ENCODE data around the gene NDUFS8.

NDUFS8 gene

DNA sequence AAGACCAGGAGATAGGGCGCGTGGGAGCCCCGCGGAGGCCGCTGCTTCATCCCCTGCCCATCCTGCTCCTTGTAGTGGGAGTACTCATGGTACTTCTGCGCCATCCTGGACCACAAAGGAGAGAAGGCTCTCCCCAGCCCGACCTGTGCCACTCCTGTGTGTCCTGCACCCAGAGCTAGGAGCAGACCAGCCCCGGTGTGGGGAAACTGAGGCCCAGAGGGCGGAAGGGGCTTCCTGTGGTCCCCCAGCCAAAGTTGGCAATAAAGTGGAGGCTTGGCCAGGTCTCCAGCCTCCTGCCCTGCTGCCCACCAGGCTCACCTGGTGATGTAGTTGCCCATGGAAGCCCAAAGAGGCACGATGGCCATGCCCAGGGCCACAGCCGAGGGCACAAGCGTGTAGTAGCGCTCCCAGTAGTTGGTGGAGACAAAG is 31.3 kb upstream of the NDUFS8 start:
- no peak for TF ChIP-seq TCF12 (IDR thresholded peaks at IDR 0.05; ENCODE audit: low read depth)
- TF ChIP-seq EGR1 (IDR thresholded peaks at IDR 0.05): no peak
- no peak for TF ChIP-seq CEBPB (IDR thresholded peaks at IDR 0.05)
- TF ChIP-seq YY1 (IDR thresholded peaks at IDR 0.05; ENCODE audit: low read depth): no peak
- TF ChIP-seq ZBTB7A (IDR thresholded peaks at IDR 0.05; ENCODE audit: low read depth): no peak
- TF ChIP-seq, protein P1, sequence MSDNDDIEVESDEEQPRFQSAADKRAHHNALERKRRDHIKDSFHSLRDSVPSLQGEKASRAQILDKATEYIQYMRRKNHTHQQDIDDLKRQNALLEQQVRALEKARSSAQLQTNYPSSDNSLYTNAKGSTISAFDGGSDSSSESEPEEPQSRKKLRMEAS (IDR thresholded peaks at IDR 0.05): no peak
- TF ChIP-seq EP300 (IDR thresholded peaks at IDR 0.05; ENCODE audit: borderline replicate concordance): no peak
- TF ChIP-seq, protein P2, sequence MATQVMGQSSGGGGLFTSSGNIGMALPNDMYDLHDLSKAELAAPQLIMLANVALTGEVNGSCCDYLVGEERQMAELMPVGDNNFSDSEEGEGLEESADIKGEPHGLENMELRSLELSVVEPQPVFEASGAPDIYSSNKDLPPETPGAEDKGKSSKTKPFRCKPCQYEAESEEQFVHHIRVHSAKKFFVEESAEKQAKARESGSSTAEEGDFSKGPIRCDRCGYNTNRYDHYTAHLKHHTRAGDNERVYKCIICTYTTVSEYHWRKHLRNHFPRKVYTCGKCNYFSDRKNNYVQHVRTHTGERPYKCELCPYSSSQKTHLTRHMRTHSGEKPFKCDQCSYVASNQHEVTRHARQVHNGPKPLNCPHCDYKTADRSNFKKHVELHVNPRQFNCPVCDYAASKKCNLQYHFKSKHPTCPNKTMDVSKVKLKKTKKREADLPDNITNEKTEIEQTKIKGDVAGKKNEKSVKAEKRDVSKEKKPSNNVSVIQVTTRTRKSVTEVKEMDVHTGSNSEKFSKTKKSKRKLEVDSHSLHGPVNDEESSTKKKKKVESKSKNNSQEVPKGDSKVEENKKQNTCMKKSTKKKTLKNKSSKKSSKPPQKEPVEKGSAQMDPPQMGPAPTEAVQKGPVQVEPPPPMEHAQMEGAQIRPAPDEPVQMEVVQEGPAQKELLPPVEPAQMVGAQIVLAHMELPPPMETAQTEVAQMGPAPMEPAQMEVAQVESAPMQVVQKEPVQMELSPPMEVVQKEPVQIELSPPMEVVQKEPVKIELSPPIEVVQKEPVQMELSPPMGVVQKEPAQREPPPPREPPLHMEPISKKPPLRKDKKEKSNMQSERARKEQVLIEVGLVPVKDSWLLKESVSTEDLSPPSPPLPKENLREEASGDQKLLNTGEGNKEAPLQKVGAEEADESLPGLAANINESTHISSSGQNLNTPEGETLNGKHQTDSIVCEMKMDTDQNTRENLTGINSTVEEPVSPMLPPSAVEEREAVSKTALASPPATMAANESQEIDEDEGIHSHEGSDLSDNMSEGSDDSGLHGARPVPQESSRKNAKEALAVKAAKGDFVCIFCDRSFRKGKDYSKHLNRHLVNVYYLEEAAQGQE (IDR thresholded peaks at IDR 0.05; ENCODE audit: low read depth): no peak

DNA sequence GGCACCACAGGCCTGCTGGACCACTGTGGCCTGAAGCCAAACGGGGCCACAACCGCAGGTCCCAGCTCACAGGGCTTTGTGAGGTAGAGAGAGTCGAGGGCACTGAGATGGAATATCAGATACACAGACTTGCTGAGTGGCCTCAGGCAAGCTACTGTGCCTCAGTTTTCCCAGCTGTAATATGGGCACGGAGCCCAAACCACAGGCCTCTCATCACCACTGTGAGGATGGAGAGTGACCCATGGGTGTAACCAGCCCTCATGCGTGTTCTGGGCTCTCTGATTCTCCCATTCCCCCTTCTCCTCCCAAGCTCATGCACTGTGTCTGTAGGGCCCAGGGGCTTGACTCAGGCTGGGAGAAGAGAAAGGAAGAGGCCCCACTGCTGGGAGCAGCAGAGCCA is 30.8 kb upstream of the NDUFS8 start:
- no peak for TF ChIP-seq TCF12 (IDR thresholded peaks at IDR 0.05; ENCODE audit: low read depth)
- TF ChIP-seq, protein P3, sequence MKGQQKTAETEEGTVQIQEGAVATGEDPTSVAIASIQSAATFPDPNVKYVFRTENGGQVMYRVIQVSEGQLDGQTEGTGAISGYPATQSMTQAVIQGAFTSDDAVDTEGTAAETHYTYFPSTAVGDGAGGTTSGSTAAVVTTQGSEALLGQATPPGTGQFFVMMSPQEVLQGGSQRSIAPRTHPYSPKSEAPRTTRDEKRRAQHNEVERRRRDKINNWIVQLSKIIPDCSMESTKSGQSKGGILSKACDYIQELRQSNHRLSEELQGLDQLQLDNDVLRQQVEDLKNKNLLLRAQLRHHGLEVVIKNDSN (IDR thresholded peaks at IDR 0.05): no peak
- no peak for TF ChIP-seq EGR1 (IDR thresholded peaks at IDR 0.05)
- TF ChIP-seq YY1 (IDR thresholded peaks at IDR 0.05; ENCODE audit: low read depth): no peak
- TF ChIP-seq EP300 (IDR thresholded peaks at IDR 0.05; ENCODE audit: borderline replicate concordance): no peak

DNA sequence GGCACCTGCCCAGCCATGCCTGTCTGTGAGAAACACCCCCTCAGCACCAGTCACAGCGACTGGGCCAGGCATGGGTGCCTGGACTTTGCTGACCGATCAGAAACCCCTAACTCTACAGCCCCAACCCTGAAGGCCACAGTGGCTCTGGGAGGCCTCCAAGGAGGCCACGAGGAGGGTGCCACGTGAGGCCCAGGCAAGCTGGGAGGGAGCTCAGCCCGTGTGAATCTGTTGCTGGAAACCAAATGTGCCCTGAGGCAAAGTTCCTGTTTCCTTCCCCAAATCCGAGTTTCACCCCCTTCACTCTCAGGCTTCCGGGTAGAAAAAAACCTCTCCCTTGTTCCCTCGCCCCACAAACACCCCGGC is 27.9 kb upstream of the NDUFS8 start:
- TF ChIP-seq CREB1 (IDR thresholded peaks at IDR 0.05; ENCODE audit: low read depth) (no peak), TAF1 (IDR thresholded peaks at IDR 0.05; ENCODE audit: low read depth) (no peak), TCF12 (IDR thresholded peaks at IDR 0.05; ENCODE audit: low read depth) (no peak), NFIC (IDR thresholded peaks at IDR 0.05) (no peak), FOXM1 (IDR thresholded peaks at IDR 0.05; ENCODE audit: borderline replicate concordance, low read depth) (no peak), TEAD4 (IDR thresholded peaks at IDR 0.05) (no peak), ZBTB7A (IDR thresholded peaks at IDR 0.05; ENCODE audit: low read depth) (no peak), CEBPB (IDR thresholded peaks at IDR 0.05) (no peak)
- TF ChIP-seq, protein P2 (IDR thresholded peaks at IDR 0.05; ENCODE audit: low read depth): no peak
- TF ChIP-seq, protein P3 (IDR thresholded peaks at IDR 0.05): no peak
- TF ChIP-seq, protein P1 (IDR thresholded peaks at IDR 0.05): no peak

DNA sequence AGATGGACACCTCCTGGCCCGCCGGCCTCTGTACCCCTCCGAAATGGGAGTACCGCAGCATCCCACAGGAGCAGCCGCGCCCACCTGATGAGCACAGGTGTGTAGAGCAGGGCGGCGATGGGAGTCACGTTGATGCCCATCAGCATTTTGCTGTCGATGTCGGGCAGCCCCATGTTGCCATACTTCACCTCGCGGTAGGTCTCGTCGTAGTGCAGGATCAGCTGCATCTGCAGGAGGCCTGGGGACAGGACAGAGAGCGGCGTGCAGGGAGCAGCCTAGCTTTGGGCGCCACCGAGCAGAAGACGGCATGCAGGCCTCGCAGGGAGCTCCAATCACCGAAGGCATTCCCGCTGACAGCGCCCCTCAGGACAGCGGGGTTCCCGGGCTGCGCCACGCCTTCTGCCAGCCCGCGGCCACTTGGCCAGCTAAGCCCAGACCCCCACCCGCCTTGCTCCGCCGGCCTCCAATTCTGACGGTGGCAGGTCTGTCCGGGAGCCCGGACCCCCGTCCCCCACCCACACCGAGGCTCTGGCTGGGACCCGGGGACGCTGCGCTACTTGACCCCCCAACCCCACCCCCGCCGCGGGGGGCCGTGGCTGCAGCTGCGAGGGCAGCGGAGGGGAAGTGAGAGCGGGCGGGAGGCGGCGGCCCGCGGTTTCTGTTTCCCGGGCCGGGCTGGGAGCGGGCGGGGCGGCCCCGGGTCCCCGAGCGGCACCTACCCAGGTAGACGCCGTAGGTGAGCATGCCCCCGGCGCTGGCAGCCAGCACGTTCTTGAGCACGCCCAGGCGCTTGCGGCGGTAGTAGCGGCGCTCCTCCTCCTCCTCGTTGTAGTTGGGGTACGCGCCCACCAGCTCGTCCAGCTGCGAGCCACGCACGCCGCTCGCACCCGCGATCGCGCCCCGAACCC is 27.3 kb upstream of the NDUFS8 start:
- TF ChIP-seq YY1 (IDR thresholded peaks at IDR 0.05; ENCODE audit: low read depth) (no peak), TAF1 (IDR thresholded peaks at IDR 0.05; ENCODE audit: low read depth) (no peak; the same call in 1 of the 2 replicates), CEBPB (IDR thresholded peaks at IDR 0.05) (no peak), FOXM1 (IDR thresholded peaks at IDR 0.05; ENCODE audit: borderline replicate concordance, low read depth) (no peak), CREB1 (IDR thresholded peaks at IDR 0.05; ENCODE audit: low read depth) (no peak), NFIC (IDR thresholded peaks at IDR 0.05) (peak; percentile 47; the same call in 1 of the 2 replicates), ZBTB7A (IDR thresholded peaks at IDR 0.05; ENCODE audit: low read depth) (0 out of 2 replicates have a peak, but pooled peaks have one; percentile 23), EP300 (IDR thresholded peaks at IDR 0.05; ENCODE audit: borderline replicate concordance) (no peak), EGR1 (IDR thresholded peaks at IDR 0.05) (no peak), TEAD4 (IDR thresholded peaks at IDR 0.05) (no peak), RAD21 (IDR thresholded peaks at IDR 0.05; ENCODE audit: low read depth) (no peak), TCF12 (IDR thresholded peaks at IDR 0.05; ENCODE audit: low read depth) (0 out of 2 replicates have a peak, but pooled peaks have one; percentile 15)
- TF ChIP-seq, protein P1 (IDR thresholded peaks at IDR 0.05): peak; percentile 43
- TF ChIP-seq, protein P2 (IDR thresholded peaks at IDR 0.05; ENCODE audit: low read depth): no peak
- TF ChIP-seq, protein P3 (IDR thresholded peaks at IDR 0.05): no peak
